ENCODE data around the gene KIAA1958.

- TF ChIP-seq CTCF (conservative IDR thresholded peaks at IDR 0.05; ENCODE audit: low read depth, low read length) (no peak), EZH2 (IDR thresholded peaks at IDR 0.05; ENCODE audit: low read length, unreplicated experiment) (no peak), EZH2phosphoT487 (IDR thresholded peaks at IDR 0.05; ENCODE audit: borderline replicate concordance, low read length) (no peak)
Observed at GRCh38 chr9:112620388-112620787, 133.8 kb downstream of the KIAA1958 start.
